ENCODE data around the gene TNFRSF11A. TPM values are rescaled to one million over a fixed set of nuclear protein-coding genes. Genes with fewer than 3 reads are reported as not detected.

Gene TNFRSF11A
- total RNA-seq (2014; rRNA removed; shearing (Covaris generic)), result 0.24 and 0.25 TPM in 2 replicates

GRCh38 chr18:62324917-62325805 is at the start of gene TNFRSF11A:
Gene TNFRSF11A, plus strand, starts transcription at chr18:62325310. Its CDS starts 43 bp downstream, at chr18:62325353.
- in situ Hi-C loops (cut with HindIII; ENCODE audit: low sequenced_read_pairs), result no loop called here
- DNase-seq (ENCODE audit: low spot score), result no peak

DNA sequence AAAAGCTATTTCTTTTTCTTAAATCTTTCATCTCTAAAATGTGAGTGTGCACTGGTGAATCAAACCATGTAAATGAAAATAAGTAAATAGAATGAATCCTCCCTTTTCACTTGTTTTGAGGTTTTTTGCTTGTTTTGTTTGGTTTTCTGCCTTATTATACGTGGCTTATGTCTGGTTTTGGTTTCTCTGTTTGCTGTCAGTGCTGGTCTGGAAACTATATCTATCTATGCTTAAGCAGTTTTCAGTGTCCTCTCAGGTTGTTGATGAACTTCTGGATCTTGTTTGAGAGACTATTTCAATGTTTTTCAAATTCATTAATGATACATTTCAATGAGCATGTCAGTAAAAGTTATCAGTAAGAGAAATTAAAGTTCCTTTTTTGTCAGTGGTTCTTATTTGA is 48.1 kb upstream of the TNFRSF11A start:
- DNase-seq (ENCODE audit: low spot score), result no peak
- in situ Hi-C loops (cut with HindIII; ENCODE audit: low sequenced_read_pairs), result no loop called here

DNA sequence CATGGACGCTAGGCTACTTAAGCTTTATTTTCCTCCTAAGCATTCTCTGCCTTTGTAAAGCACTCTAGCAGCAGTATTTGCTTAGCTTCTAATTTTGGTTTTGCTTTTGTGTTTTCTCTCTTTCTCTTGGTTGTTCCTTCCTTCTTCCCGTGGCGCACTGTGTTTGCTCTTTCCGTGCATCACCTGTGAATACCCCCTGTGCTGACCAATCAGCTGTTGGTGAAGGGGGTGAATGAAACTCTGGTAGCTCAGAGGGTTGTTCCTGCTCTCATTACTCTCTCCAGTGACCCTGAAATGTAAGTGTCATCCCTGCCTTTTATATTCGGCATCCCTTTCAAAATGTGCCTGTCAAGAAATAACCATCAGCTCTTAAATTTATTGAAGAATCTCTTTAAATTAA is 45.5 kb upstream of the TNFRSF11A start:
- in situ Hi-C loops (cut with HindIII; ENCODE audit: low sequenced_read_pairs), result no loop called here

DNA sequence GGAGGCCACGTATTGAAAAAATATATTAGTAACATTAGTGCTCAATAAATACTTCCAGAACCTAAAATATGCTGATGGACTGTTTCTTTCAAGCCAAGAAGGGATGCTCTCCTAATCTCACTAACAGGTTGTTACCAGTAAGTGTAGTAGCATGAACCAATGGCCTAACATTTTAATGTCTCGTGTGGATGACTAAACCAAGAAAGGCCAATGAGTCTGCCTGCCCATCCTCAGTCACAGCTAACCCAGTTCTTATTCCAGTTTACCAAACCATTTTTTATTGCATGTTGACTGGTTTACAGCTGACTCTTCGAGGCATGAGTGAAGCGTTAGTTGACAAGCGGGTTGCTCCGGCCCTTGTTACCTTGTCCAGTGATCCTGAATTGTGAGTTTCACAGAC is 45.1 kb upstream of the TNFRSF11A start:
- no peak for DNase-seq (ENCODE audit: low spot score)
- in situ Hi-C loops (cut with HindIII; ENCODE audit: low sequenced_read_pairs), result no loop called here

More for the DNA sequence above, 45.5 kb upstream of the TNFRSF11A start:
- no peak for DNase-seq (ENCODE audit: low spot score)

- in situ Hi-C loops (cut with HindIII; ENCODE audit: low sequenced_read_pairs), result no loop called here
- no peak for DNase-seq (ENCODE audit: low spot score)
These were observed 44.3 kb upstream of the TNFRSF11A start for GRCh38 chr18:62280786-62281185.

DNA sequence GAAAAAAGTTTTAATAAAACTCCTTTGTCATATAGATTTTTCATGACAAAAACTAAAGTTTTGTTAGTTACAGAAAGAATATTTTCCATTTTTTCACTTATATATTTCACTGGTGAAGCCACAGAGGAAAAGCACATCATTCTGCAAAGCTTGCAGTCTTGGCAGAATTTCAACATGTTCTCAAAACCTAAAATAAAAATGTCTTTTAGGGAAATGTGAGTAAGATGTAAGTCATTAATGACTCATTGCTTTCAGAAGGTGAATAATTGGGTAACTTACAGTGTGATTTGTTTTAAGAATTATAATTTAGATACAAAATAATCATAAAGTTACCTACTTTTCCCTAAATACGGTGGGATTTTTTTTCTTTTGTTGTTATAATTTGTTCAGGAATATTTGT is 43.4 kb upstream of the TNFRSF11A start:
- in situ Hi-C loops (cut with HindIII; ENCODE audit: low sequenced_read_pairs), result no loop called here
- DNase-seq (ENCODE audit: low spot score), result no peak

DNA sequence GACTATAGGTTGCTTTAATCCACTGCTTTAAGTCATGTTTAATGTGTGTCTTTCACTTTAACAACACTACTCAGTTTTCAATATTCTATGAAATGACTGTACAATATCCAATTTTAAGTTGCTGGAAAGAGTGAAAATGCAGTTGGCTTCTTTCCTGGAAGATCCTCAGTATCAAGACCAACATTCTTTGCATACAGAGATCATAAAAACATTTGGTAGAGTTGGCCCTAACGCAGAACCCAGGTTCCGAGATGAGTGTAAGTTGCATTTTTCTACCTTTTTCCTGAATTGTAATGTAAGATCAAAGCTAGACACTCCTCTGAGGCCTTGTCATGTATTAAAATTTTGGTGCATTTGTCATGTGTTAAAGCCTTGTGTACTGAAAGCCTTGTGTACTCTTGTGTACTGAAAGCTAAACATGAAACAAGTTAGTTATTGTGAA is 42.9 kb upstream of the TNFRSF11A start:
- in situ Hi-C loops (cut with HindIII; ENCODE audit: low sequenced_read_pairs), result no loop called here
- DNase-seq (ENCODE audit: low spot score), result no peak

DNA sequence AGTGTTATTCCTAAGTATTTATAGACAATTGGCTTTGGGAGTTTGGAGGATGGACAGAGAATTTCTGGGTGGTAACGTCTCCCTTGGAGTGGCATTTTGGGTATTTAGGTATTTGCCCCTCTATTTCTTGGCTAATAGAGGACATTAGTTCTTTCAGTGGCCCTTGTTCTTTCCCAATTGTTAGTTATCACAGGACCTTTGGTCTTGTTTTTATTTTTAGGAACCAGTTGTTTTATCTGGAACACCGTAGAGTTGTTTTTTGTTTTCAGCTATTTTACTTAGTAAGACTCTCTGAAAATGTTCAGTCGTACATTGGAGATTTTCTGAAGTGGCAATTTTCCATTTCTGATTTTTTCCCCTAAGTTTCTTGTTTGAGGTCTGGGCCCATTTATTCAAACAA is 40.5 kb upstream of the TNFRSF11A start:
- in situ Hi-C loops (cut with HindIII; ENCODE audit: low sequenced_read_pairs), result no loop called here
- no peak for DNase-seq (ENCODE audit: low spot score)

- in situ Hi-C loops (cut with HindIII; ENCODE audit: low sequenced_read_pairs), result no loop called here
These were observed 39.8 kb upstream of the TNFRSF11A start for GRCh38 chr18:62285281-62285680.

DNA sequence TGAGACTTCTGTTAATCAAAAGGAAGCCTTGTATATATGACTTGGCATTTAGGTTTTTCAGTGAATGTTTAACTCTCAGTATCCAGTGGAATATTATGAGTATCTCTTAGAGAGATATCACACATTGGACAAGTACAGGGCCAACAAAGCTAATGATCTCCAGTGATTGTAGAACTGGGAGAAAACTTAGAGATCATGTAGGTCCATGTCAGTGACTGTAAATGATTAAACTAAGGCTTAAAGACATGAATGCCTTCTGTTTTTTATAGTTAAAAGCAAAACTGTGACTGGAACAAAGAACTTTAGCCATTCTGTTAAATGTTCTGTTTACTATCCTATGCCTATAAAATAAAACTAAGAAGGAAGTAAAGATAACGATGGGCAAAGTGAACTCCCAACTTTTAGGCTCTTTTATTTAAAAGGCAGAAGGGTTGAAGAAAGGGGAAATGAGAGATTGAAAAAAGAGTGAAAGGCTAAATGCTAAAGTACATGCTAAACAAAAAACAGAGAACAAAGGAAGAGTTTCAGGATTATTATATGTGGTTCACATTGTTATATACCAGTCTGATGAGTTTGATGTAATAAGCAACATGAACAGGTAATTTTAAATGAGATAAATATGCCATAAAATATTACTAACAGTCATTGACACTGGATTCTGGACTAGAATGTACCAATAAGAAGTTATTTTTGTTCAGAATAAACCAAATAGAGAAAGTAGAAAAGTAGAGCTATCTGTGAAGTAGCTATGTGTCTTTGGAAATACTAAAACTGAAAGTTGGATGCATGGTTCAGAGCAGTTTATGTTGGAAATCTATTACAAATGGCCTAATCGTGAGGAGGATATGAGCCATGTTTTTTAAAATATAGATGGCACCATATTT is 37.1 kb upstream of the TNFRSF11A start:
- no peak for DNase-seq (ENCODE audit: low spot score)
- in situ Hi-C loops (cut with HindIII; ENCODE audit: low sequenced_read_pairs), result no loop called here

More at GRCh38 chr18:62285281-62285680, 39.8 kb upstream of the TNFRSF11A start:
- DNase-seq (ENCODE audit: low spot score), result no peak

GRCh38 chr18:62288665-62289008 is 36.5 kb upstream of the TNFRSF11A start:
- DNase-seq (ENCODE audit: low spot score), result no peak
- in situ Hi-C loops (cut with HindIII; ENCODE audit: low sequenced_read_pairs), result no loop called here

DNA sequence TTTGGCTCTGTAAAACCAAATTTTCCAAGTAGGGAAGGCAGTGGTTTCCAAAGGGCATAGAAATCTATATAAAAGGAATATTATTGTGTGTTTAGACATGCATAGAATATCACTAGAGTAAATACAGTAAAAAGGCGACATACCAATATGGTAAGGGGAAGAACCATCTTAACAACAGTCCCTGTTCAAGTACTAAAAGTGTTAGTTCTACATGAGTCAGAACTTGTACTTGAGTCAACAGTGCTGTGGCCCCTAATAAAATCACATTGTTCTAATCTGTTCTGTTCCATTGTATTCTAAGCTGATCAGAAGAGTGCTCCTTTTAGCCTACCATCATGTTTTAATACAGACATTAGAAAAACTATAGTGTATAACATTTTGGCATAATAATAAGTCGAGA is 36.1 kb upstream of the TNFRSF11A start:
- no peak for DNase-seq (ENCODE audit: low spot score)
- in situ Hi-C loops (cut with HindIII; ENCODE audit: low sequenced_read_pairs), result no loop called here

DNA sequence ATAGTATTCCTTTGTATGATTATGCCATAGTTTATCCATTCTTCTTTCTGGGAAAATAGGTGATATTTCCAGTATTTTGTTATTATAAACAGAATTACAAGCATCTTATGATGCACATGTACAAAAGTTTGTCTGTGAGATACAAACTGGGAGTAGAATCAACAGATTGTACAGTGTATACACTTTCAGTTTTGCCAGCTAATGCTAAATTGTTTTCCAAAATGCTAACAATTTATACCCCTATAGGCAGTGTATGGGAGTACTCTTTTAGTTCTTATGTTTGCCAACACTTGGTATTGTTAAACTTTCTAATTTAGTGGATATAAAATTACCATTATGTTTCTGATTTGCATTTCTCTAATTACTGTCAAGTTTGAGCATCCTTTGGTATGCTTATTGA is 31.0 kb upstream of the TNFRSF11A start:
- no peak for DNase-seq (ENCODE audit: low spot score)
- in situ Hi-C loops (cut with HindIII; ENCODE audit: low sequenced_read_pairs), result no loop called here

DNA sequence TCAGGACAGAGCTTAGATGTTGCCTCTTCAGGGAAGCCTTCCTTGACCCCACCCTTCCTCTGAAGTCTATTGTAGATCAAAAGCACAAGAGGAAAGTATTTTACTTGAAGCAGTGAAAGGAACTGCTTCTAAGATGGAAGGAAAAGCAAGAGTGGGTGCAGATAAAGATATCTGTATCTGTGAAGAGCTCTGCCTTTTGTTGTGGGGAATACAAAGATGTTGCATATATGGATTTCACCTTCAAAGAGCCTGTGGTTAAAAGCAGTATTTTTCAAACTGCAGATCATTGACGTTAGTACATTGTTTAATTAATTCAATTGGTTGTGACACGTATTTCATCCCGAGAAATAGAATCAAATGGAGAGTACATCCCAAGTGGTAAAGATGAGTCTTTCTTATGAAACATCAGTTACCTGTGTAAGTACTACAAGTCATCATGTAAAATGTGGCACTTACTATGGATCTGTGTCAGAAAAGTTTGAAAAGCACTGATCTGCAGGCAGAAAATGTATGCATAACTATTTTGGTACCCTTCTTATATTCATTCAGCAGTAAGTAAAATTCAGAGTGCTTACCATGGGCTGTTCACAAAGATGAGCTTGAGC is 24.6 kb upstream of the TNFRSF11A start:
- no peak for DNase-seq (ENCODE audit: low spot score)
- in situ Hi-C loops (cut with HindIII; ENCODE audit: low sequenced_read_pairs), result no loop called here

GRCh38 chr18:62301322-62301721 is 23.8 kb upstream of the TNFRSF11A start:
- no peak for DNase-seq (ENCODE audit: low spot score)
- in situ Hi-C loops (cut with HindIII; ENCODE audit: low sequenced_read_pairs), result no loop called here

- no peak for DNase-seq (ENCODE audit: low spot score)
- in situ Hi-C loops (cut with HindIII; ENCODE audit: low sequenced_read_pairs), result no loop called here
These were observed 12.3 kb upstream of the TNFRSF11A start for GRCh38 chr18:62312851-62313250.

DNA sequence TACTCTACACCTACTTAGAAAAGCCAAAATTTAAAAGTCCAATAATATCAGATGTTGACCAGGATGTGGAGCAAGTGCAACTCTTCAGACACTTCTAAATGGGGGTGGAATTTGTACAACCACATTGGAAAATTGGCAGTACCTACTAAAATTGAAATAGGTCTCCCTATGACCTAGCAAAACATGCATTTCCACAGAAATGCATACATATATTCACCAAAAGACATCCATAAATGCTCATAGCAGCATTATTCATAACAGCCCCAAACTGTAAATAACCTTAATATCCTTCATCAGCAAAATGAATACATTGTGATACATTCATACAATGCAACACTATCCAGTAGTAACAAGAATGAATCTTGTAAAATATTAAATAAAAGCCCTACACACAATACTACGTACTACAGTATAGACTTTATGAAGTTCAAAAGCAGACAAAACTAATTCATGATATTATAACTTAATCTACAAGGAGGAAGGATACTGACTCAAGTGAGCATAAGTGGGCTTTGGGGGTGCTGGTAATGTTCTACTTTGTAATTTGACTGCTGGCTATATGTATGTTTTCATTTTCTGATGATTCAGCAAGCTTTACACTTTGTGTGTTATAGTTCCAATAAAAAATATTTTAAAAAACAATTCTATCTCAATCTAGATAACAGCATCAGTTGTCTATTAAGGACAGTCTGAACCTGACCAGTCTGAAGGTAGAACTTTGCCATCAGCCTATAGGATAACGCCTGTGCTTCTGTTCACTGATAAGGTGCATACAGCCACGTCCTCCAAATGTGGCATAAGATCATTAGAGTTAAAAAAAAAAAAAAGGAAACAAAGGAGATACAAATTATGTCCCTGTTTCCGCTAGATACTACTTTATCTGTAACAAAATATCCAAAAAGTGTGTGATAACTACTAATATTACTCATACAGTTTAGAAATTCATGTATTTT is 6.6 kb upstream of the TNFRSF11A start:
- in situ Hi-C loops (cut with HindIII; ENCODE audit: low sequenced_read_pairs), result no loop called here
- no peak for DNase-seq (ENCODE audit: low spot score)

GRCh38 chr18:62321201-62321600 is 3.9 kb upstream of the TNFRSF11A start:
- DNase-seq (ENCODE audit: low spot score), result no peak
- in situ Hi-C loops (cut with HindIII; ENCODE audit: low sequenced_read_pairs), result no loop called here
